IPS-NIHi7 (cell line): ENCODE data around the gene KCNK15.
"Not testable (repeated sequence)": the region's sequence is repeated elsewhere in the genome, so short reads cannot be mapped to it uniquely, and the experiment has no call there.

Experiments
- DNase-seq: peaks from one replicate; pipeline ENCODE4 v3.0.0; 2012; ENCODE audit warnings: mixed read lengths; ENCODE audit errors: extremely low spot score

The KCNK15 gene

GRCh38 chr20:44745598-44746366 is at the start of gene KCNK15:
Gene KCNK15, plus strand, starts transcription at chr20:44745865. Its CDS starts 46 bp downstream, at chr20:44745911.
- DNase-seq = no peak

- no peak for DNase-seq
Observed at GRCh38 chr20:44696315-44696714, 49.4 kb upstream of the KCNK15 start.

- not testable (repeated sequence) for DNase-seq
Observed at GRCh38 chr20:44697041-44697440, 48.6 kb upstream of the KCNK15 start.

- no peak for DNase-seq
Observed at GRCh38 chr20:44698351-44698750, 47.3 kb upstream of the KCNK15 start.

- no peak for DNase-seq
Observed at GRCh38 chr20:44700306-44700705, 45.4 kb upstream of the KCNK15 start.

- peak; percentile 65 for DNase-seq
Observed at GRCh38 chr20:44701118-44701857, 44.4 kb upstream of the KCNK15 start.

GRCh38 chr20:44701858-44702256 is 43.8 kb upstream of the KCNK15 start:
- DNase-seq = no peak

GRCh38 chr20:44702776-44703175 is 42.9 kb upstream of the KCNK15 start:
- DNase-seq = no peak

- DNase-seq = no peak
Observed at GRCh38 chr20:44703183-44703925, 42.3 kb upstream of the KCNK15 start.

GRCh38 chr20:44703956-44704488 is 41.6 kb upstream of the KCNK15 start:
- DNase-seq = no peak

- no peak for DNase-seq
Observed at GRCh38 chr20:44704551-44704971, 41.1 kb upstream of the KCNK15 start.

GRCh38 chr20:44705364-44706094 is 40.1 kb upstream of the KCNK15 start:
- DNase-seq = no peak

- DNase-seq = no peak
Observed at GRCh38 chr20:44706301-44707017, 39.2 kb upstream of the KCNK15 start.

GRCh38 chr20:44707018-44707579 is 38.6 kb upstream of the KCNK15 start:
- no peak for DNase-seq

- no peak for DNase-seq
Observed at GRCh38 chr20:44709380-44709779, 36.3 kb upstream of the KCNK15 start.

GRCh38 chr20:44709797-44710196 is 35.9 kb upstream of the KCNK15 start:
- no peak for DNase-seq

GRCh38 chr20:44711237-44711636 is 34.4 kb upstream of the KCNK15 start:
- no peak for DNase-seq

GRCh38 chr20:44714102-44714700 is 31.5 kb upstream of the KCNK15 start:
- no peak for DNase-seq

- no peak for DNase-seq
Observed at GRCh38 chr20:44714701-44715498, 30.8 kb upstream of the KCNK15 start, which contains the start of gene CCN5. Gene CCN5, plus strand, starts transcription at chr20:44715369. Its CDS starts 22 bp downstream, at chr20:44715391.
